GM12891 (cell line): ENCODE results near the gene SLC25A47.

Experiments
- POLR2A ChIP-seq: IDR thresholded peaks from 2 replicates; pipeline ENCODE4 v1.6.1; 2011; ENCODE audit warnings: low read depth, low read length, control low read depth
- POLR2AphosphoS5 ChIP-seq: IDR thresholded peaks from 2 replicates; pipeline ENCODE4 v1.6.1; 2011; ENCODE audit warnings: low read depth, low read length, control low read depth
- POU2F2 ChIP-seq: IDR thresholded peaks from 2 replicates; pipeline ENCODE4 v1.6.1; 2011; ENCODE audit warnings: low read depth, mild to moderate bottlenecking, control low read depth, low read length, moderate library complexity
- TAF1 ChIP-seq: IDR thresholded peaks from 2 replicates; pipeline ENCODE4 v1.6.1; 2011; ENCODE audit warnings: low read depth, low read length, control low read depth

GRCh38 chr14:100333827-100334226, 10.7 kb downstream of the SLC25A47 start:
- 0 out of 2 replicates have a peak, but pooled peaks have one; percentile 34 for TF ChIP-seq POLR2A
- no peak for TF ChIP-seq TAF1
- no peak; the same call in 1 of the 2 replicates for TF ChIP-seq POLR2AphosphoS5
- TF ChIP-seq POU2F2 = no peak
